Measurements from ENCODE around the gene MPHOSPH6.

- TF ChIP-seq YY1 (IDR thresholded peaks at IDR 0.05; ENCODE audit: low read depth) (no peak), FOXM1 (IDR thresholded peaks at IDR 0.05; ENCODE audit: borderline replicate concordance, low read depth) (no peak), TAF1 (IDR thresholded peaks at IDR 0.05; ENCODE audit: low read depth) (no peak), EP300 (IDR thresholded peaks at IDR 0.05; ENCODE audit: borderline replicate concordance) (no peak)
These were observed 12.4 kb upstream of the MPHOSPH6 start for GRCh38 chr16:82182266-82183003.

Data from Ishikawa (cell line).